ENCODE results near the gene SUV39H2.
"Not testable (repeated sequence)": the region's sequence is repeated elsewhere in the genome, so short reads cannot be mapped to it uniquely, and the experiment has no call there.

Gene SUV39H2

DNA sequence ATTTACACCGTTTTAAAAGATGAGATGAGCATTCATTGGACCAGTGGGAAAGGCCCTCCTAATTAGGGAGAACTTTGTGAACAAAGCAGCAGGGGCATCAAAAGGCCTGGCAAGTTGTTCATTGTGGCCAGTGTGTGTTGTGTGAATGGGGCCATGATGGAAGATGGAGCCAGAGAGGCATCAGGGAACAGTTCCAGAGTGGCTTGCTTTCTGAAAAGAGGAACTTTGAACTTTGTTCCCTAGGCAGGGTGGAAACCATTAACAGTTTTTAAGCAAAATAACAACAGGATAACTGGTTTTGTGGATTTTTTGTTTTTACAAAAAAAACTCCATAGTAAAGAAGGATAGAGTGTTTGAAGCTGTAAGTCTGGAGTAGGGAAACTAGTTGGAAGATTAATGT, 12.5 kb downstream of the SUV39H2 start:
- H3K9me3 ChIP-seq (replicated peaks in 1 of 11), result no peaks in the 10 kb centered on the region; a peak in 1 of 22 replicates

GRCh38 chr10:14904316-14904732, 25.7 kb downstream of the SUV39H2 start:
- Histone ChIP-seq H3K4me2 (no peak overlapping the region), H3K4me1 (no peaks in the 10 kb centered on the region), H3K4me3 (no peak overlapping the region), H3K27ac (no peak overlapping the region), H3K9ac (no peak overlapping the region), H4K20me1 (peaks cover 0 to 8% (median 2%) of the 10 kb centered on the region in 11 experiments; a peak in 5 of 22 replicates), H3K27me3 (no peaks in the 10 kb centered on the region), H3K36me3 (peaks cover 55 to 100% (median 92%) of the 10 kb centered on the region in 11 experiments), H3K9me3 (replicated peaks in 1 of 11) (peaks cover 10 to 26% (median 24%) of the 10 kb centered on the region in 11 experiments; a peak in 20 of 22 replicates)
- no peak for TF ChIP-seq Cebpa-rat (IDR thresholded peaks at IDR 0.05)

More for the DNA sequence above, 12.5 kb downstream of the SUV39H2 start:
- Histone ChIP-seq H3K27ac (no peak overlapping the region), H3K27me3 (no peaks in the 10 kb centered on the region), H3K4me1 (peaks cover 0 to 9% (median 0%) of the 10 kb centered on the region in 10 experiments; a peak in 5 of 20 replicates), H3K4me3 (no peak overlapping the region), H3K9ac (no peak overlapping the region), H4K20me1 (peaks cover 0 to 86% (median 51%) of the 10 kb centered on the region in 11 experiments; a peak in 13 of 22 replicates), H3K4me2 (no peak overlapping the region; a peak in 1 of 22 replicates), H3K36me3 (peaks cover 0 to 62% (median 39%) of the 10 kb centered on the region in 11 experiments; a peak in 20 of 22 replicates)
- no peak for TF ChIP-seq Cebpa-rat (IDR thresholded peaks at IDR 0.05)

DNA sequence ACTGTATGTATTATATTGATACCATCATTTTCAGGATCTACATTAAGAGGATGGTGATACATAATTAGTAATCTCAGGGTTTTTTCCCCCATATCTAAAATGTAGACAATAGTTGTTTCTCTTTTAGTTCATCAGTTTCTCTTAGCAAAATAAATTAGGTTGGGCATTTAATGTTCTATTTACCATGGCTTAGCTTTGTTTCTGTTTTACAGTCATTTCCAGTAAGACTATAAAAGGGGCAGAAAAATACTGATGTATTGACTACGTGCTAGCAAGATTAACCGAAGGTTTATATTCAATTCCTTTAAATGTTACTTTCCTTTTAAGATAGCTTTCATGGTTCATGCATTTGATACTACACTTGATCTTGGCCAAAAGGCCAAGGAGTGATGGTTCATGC, 26.2 kb downstream of the SUV39H2 start:
- H3K4me3 ChIP-seq, result no peak overlapping the region
- H4K20me1 ChIP-seq, result peaks cover 0 to 8% (median 0%) of the 10 kb centered on the region in 11 experiments; a peak in 3 of 22 replicates
- no peak overlapping the region for H3K4me2 ChIP-seq
- no peak overlapping the region for H3K9ac ChIP-seq
- H3K27ac ChIP-seq, result no peak overlapping the region
- no peaks in the 10 kb centered on the region for H3K27me3 ChIP-seq
- H3K4me1 ChIP-seq, result no peaks in the 10 kb centered on the region
- H3K9me3 ChIP-seq (replicated peaks in 1 of 11), result peaks cover 10 to 26% (median 24%) of the 10 kb centered on the region in 11 experiments; a peak in 20 of 22 replicates
- peaks cover 56 to 100% (median 92%) of the 10 kb centered on the region in 11 experiments for H3K36me3 ChIP-seq
- TF ChIP-seq Cebpa-rat (IDR thresholded peaks at IDR 0.05), result no peak

- H3K36me3 ChIP-seq, result peaks cover 66 to 100% (median 92%) of the 10 kb centered on the region in 11 experiments
- peaks cover 0 to 8% (median 0%) of the 10 kb centered on the region in 11 experiments; a peak in 4 of 22 replicates for H4K20me1 ChIP-seq
- no peak overlapping the region for H3K9ac ChIP-seq
- H3K4me1 ChIP-seq, result no peaks in the 10 kb centered on the region
- H3K27ac ChIP-seq, result no peak overlapping the region
- no peak overlapping the region for H3K4me2 ChIP-seq
- H3K9me3 ChIP-seq (replicated peaks in 1 of 11), result peaks cover 10 to 26% (median 24%) of the 10 kb centered on the region in 11 experiments; a peak in 20 of 22 replicates
- no peak for TF ChIP-seq Cebpa-rat (IDR thresholded peaks at IDR 0.05)
- H3K4me3 ChIP-seq, result no peak overlapping the region
- no peaks in the 10 kb centered on the region for H3K27me3 ChIP-seq
These were observed 27.2 kb downstream of the SUV39H2 start for GRCh38 chr10:14905890-14906289.

DNA sequence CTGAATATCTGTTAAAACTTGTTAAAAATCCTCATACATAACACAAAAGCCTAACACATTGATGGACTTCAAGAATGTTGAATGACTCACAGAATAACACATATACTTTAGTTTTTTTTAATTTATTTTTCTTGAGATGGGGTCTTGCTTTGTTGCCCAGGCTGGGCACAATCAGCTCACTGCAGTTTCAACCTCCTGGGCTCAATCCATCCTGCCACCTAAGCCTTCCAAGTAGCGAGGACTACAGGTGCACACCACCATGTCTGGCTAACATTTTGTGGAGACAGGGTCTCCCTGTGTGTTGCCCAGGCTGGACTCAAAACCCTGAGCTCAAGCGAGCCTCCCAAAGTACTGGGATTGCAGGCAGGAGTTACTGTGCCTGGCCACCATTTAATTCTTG, 28.1 kb downstream of the SUV39H2 start:
- Histone ChIP-seq H3K9me3 (replicated peaks in 1 of 11) (peaks cover 10 to 26% (median 24%) of the 10 kb centered on the region in 11 experiments; a peak in 20 of 22 replicates), H3K4me1 (no peaks in the 10 kb centered on the region), H3K27ac (no peak overlapping the region), H3K36me3 (peaks cover 67 to 100% (median 92%) of the 10 kb centered on the region in 11 experiments), H3K4me3 (no peak overlapping the region), H4K20me1 (peaks cover 0 to 8% (median 0%) of the 10 kb centered on the region in 11 experiments; a peak in 3 of 22 replicates), H3K9ac (no peak overlapping the region), H3K4me2 (no peak overlapping the region), H3K27me3 (no peaks in the 10 kb centered on the region)
- no peak for TF ChIP-seq Cebpa-rat (IDR thresholded peaks at IDR 0.05)

DNA sequence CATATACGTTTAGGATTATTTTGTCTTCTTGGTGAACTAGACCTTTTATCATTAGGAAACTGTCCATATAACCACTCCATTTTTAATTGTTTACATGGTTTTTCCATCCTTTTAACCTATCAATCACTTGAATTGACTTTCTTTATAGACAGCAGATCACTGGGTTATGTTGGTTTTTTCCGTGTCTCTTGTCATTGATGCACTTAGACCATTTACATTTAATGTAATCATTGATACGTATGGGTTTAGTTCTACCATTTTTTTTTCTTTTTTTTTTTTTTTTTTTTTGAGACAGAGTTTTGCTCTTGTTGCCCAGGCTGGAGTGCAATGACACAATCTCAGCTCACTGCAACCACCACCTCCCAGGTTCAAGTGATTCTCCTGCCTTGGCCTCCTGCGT, 28.9 kb downstream of the SUV39H2 start:
- not testable (repeated sequence) for H3K27me3 ChIP-seq, H3K4me2 ChIP-seq, H3K27ac ChIP-seq, H3K4me3 ChIP-seq, H4K20me1 ChIP-seq, H3K4me1 ChIP-seq, H3K9ac ChIP-seq
- Histone ChIP-seq H3K9me3 (replicated peaks in 1 of 11) (peaks cover 12 to 32% (median 26%) of the 10 kb centered on the region in 11 experiments; a peak in 20 of 22 replicates), H3K36me3 (peaks cover 73 to 100% (median 92%) of the 10 kb centered on the region in 11 experiments)

DNA sequence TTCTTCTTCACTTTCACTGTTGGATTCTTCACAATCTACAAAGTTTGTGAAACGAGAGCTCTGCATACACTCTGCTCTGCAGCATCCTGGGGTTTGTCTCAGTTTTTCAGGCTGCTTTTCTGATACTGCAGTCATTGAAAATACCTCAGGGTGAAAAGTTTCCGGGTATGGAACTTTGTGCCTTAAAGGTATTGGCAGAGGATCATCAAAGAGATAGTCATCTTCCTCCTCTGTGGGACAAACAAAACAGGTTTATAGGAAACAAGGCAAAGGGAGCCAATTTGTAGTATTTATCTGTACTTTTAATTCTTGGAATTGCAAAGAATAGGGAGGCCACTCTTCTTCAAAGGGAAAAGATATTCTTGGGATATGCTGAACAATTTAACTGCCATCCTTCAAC, 30.4 kb downstream of the SUV39H2 start:
- Histone ChIP-seq H3K4me2 (no peak overlapping the region), H3K4me3 (no peak overlapping the region), H3K27me3 (no peaks in the 10 kb centered on the region), H3K4me1 (no peaks in the 10 kb centered on the region), H3K27ac (no peak overlapping the region), H3K9ac (no peak overlapping the region), H3K36me3 (peaks cover 88 to 100% (median 94%) of the 10 kb centered on the region in 11 experiments), H4K20me1 (peaks cover 0 to 8% (median 0%) of the 10 kb centered on the region in 11 experiments; a peak in 2 of 22 replicates), H3K9me3 (replicated peaks in 1 of 11) (peaks cover 26 to 45% (median 40%) of the 10 kb centered on the region in 11 experiments; a peak in 21 of 22 replicates)
- TF ChIP-seq Cebpa-rat (IDR thresholded peaks at IDR 0.05), result no peak

DNA sequence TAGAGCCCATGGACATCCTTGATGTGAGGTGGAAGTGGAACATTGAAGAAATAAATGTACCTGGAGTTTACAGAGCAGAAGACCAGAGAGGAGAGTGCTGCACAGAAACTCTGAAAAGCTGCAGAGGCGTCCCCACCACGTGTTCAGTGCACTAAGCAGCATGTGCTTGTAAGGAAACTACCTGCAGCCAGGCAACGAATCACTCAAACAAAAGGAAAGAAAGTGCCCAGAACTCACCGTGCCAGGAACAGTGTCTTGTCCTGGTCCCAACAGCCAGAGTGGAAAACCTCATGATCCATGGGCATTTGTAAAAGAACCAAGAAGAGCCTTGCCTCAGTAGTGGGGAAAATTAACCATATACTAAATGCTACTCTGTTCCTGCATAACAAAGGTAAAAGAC, 32.3 kb downstream of the SUV39H2 start:
- Histone ChIP-seq H3K27ac (no peak overlapping the region), H3K27me3 (no peaks in the 10 kb centered on the region), H3K4me2 (no peak overlapping the region), H3K4me3 (no peak overlapping the region), H3K9ac (no peak overlapping the region), H4K20me1 (peaks cover 0 to 11% (median 0%) of the 10 kb centered on the region in 11 experiments; a peak in 3 of 22 replicates), H3K4me1 (no peaks in the 10 kb centered on the region), H3K36me3 (peaks cover 98 to 100% (median 100%) of the 10 kb centered on the region in 11 experiments), H3K9me3 (replicated peaks in 1 of 11) (peaks cover 33 to 61% (median 52%) of the 10 kb centered on the region in 11 experiments)
- TF ChIP-seq Cebpa-rat (IDR thresholded peaks at IDR 0.05), result no peak

DNA sequence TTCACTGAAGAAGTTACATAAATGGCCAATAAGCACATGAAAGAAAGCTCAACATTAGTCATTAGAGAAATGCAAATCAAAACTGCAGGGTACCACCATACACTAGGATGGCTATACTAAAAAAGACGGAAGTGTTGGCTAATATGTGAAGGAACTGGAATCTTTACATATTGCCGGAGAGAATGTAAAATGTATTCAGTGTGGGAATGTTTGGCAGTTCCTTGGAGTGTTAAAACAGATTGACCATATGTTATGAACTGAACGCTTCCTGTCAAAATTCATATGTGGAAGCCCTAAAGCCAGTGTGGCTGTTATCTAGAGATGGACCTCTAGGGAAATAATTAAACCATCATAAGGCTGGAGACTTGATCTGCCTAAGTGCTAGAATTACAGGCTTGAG, 33.1 kb downstream of the SUV39H2 start:
- Histone ChIP-seq H3K9me3 (replicated peaks in 1 of 11) (peaks cover 37 to 66% (median 58%) of the 10 kb centered on the region in 11 experiments), H3K4me3 (no peak overlapping the region), H3K9ac (no peak overlapping the region), H3K4me2 (no peak overlapping the region), H3K4me1 (no peaks in the 10 kb centered on the region), H3K36me3 (peaks cover 98 to 100% (median 100%) of the 10 kb centered on the region in 11 experiments), H4K20me1 (peaks cover 0 to 18% (median 0%) of the 10 kb centered on the region in 11 experiments; a peak in 4 of 22 replicates), H3K27me3 (no peaks in the 10 kb centered on the region), H3K27ac (no peak overlapping the region)
- TF ChIP-seq Cebpa-rat (IDR thresholded peaks at IDR 0.05), result no peak

- TF ChIP-seq Cebpa-rat (IDR thresholded peaks at IDR 0.05), result no peak
- no peaks in the 10 kb centered on the region for H3K27me3 ChIP-seq
- peaks cover 62 to 83% (median 71%) of the 10 kb centered on the region in 11 experiments for H3K9me3 ChIP-seq (replicated peaks in 1 of 11)
- H3K4me2 ChIP-seq, result no peak overlapping the region
- no peak overlapping the region for H3K9ac ChIP-seq
- H4K20me1 ChIP-seq, result peaks cover 0 to 11% (median 0%) of the 10 kb centered on the region in 11 experiments; a peak in 4 of 22 replicates
- no peak overlapping the region for H3K4me3 ChIP-seq
- H3K27ac ChIP-seq, result no peak overlapping the region
- H3K4me1 ChIP-seq, result no peaks in the 10 kb centered on the region
- peaks cover 98 to 100% (median 100%) of the 10 kb centered on the region in 11 experiments for H3K36me3 ChIP-seq
These were observed 37.9 kb downstream of the SUV39H2 start for GRCh38 chr10:14916600-14916999.
